DOHH2 (cell line): Measurements from ENCODE around the gene INTU.

Source experiments
- H3F3A ChIP-seq: fragments of 200-600 bp; sonication (generic), shearing (Covaris generic); 2 replicates; pipeline ENCODE4 v1.6.0; 2016; ENCODE audit warnings: antibody characterized with exemption, mild to moderate bottlenecking; ENCODE audit not compliant: control insufficient read depth, insufficient read depth
- H3K27ac ChIP-seq: fragments of 200-600 bp; sonication (generic); 2 replicates; pipeline ENCODE4 v1.5.1; 2014; ENCODE audit warnings: low read depth, mild to moderate bottlenecking, low read length, moderate library complexity
- H3K27me3 ChIP-seq: fragments of 200-600 bp; sonication (generic); 2 replicates; pipeline ENCODE4 v1.6.1; 2014; ENCODE audit warnings: mild to moderate bottlenecking, low read length, mixed read lengths; ENCODE audit not compliant: control insufficient read depth
- H3K36me3 ChIP-seq: fragments of 200-600 bp; sonication (generic); 2 replicates; pipeline ENCODE4 v1.6.1; 2014; ENCODE audit warnings: mild to moderate bottlenecking, low read length, moderate library complexity, mixed read lengths; ENCODE audit not compliant: control insufficient read depth
- H3K4me1 ChIP-seq: fragments of 200-600 bp; sonication (generic); 2 replicates; pipeline ENCODE4 v1.6.1; 2014; ENCODE audit warnings: mild to moderate bottlenecking, low read length, mixed read lengths; ENCODE audit not compliant: control insufficient read depth
- H3K4me2 ChIP-seq: fragments of 200-600 bp; sonication (generic); 2 replicates; pipeline ENCODE4 v1.6.0; 2014; ENCODE audit warnings: mild to moderate bottlenecking, low read length, moderate library complexity
- H3K4me3 ChIP-seq: fragments of 200-600 bp; sonication (generic); 2 replicates; pipeline ENCODE4 v1.5.1; 2014; ENCODE audit warnings: mild to moderate bottlenecking, low read length, mixed read lengths
- H3K79me2 ChIP-seq: fragments of 200-600 bp; sonication (generic); 2 replicates; pipeline ENCODE4 v1.6.1; 2014; ENCODE audit warnings: mild to moderate bottlenecking, low read length, mixed read lengths; ENCODE audit not compliant: control insufficient read depth
- H3K9me2 ChIP-seq: fragments of 200-600 bp; sonication (generic); replicated peaks from 2 replicates; pipeline ENCODE4 v1.6.1; 2014; ENCODE audit warnings: mild to moderate bottlenecking, low read length, mixed read lengths; ENCODE audit not compliant: control insufficient read depth
- H3K9me3 ChIP-seq: fragments of 200-600 bp; sonication (generic); 2 replicates; pipeline ENCODE4 v1.6.1; 2014; ENCODE audit warnings: antibody characterized with exemption, low read length, mixed read lengths; ENCODE audit not compliant: control insufficient read depth, insufficient read depth
- H4K20me1 ChIP-seq: fragments of 200-600 bp; sonication (generic); 2 replicates; pipeline ENCODE4 v1.6.0; 2014; ENCODE audit warnings: low read depth, mild to moderate bottlenecking, antibody characterized with exemption, low read length, moderate library complexity; ENCODE audit not compliant: control insufficient read depth, insufficient read depth
- CTCF ChIP-seq: fragments of 200-600 bp; sonication (generic); IDR thresholded peaks from one replicate; pipeline ENCODE4 v1.5.1; 2014; ENCODE audit warnings: antibody characterized with exemption, mild to moderate bottlenecking, low read depth, low read length; ENCODE audit not compliant: poor library complexity, severe bottlenecking
- EZH2phosphoT487 ChIP-seq: fragments of 200-600 bp; sonication (generic); IDR thresholded peaks from 2 replicates; pipeline ENCODE4 v1.6.1; 2017; ENCODE audit warnings: borderline replicate concordance, mild to moderate bottlenecking, antibody characterized with exemption, low read length, moderate library complexity, mixed read lengths

The INTU gene

DNA sequence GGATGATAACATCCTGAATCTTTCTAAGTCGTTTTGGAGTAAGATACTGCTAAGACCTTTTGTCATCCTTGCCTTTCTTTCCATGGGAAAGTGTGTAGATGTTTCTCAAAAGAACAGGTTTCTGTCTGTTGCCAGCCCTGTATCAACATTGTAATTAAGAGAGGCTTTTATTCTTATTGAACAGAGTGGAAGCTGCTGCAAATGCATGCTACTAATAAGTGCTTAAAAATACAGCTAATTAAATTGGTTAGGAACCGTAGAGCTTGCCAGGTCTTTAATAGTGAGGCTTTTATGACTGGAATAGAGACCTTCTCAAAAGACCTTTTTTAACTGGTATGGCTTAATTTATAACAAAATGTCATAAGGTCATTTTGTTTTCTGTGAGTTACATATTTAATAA lies 34.4 kb downstream of the INTU start:
- Histone ChIP-seq H3K27ac (no peak overlapping the region), H3K9me2 (no peaks in the 10 kb centered on the region), H3K4me3 (no peak overlapping the region), H3K79me2 (no peaks in the 10 kb centered on the region), H3K4me2 (no peak overlapping the region), H3K9me3 (no peaks in the 10 kb centered on the region), H4K20me1 (no peaks in the 10 kb centered on the region), H3K4me1 (no peaks in the 10 kb centered on the region), H3K36me3 (no peaks in the 10 kb centered on the region), H3K27me3 (peaks cover 9% of the 10 kb centered on the region; the same call in 1 of the 2 replicates), H3F3A (no peaks in the 10 kb centered on the region)
- no peak for TF ChIP-seq CTCF
- no peak for TF ChIP-seq EZH2phosphoT487

GRCh38 chr4:127667772-127668171 lies 35.0 kb downstream of the INTU start:
- Histone ChIP-seq H3K4me3 (no peak overlapping the region), H4K20me1 (no peaks in the 10 kb centered on the region), H3K4me1 (no peaks in the 10 kb centered on the region), H3K36me3 (no peaks in the 10 kb centered on the region), H3K9me3 (no peaks in the 10 kb centered on the region), H3K79me2 (no peaks in the 10 kb centered on the region), H3F3A (no peaks in the 10 kb centered on the region), H3K9me2 (no peaks in the 10 kb centered on the region), H3K4me2 (no peak overlapping the region), H3K27me3 (peaks cover 9% of the 10 kb centered on the region; the same call in 1 of the 2 replicates), H3K27ac (no peak overlapping the region)
- no peak for TF ChIP-seq CTCF
- no peak for TF ChIP-seq EZH2phosphoT487

- Histone ChIP-seq H3K27ac (no peak overlapping the region), H3K9me3 (no peaks in the 10 kb centered on the region), H3K4me1 (no peaks in the 10 kb centered on the region), H3K4me2 (no peak overlapping the region), H3K27me3 (peaks cover 9% of the 10 kb centered on the region; the same call in 1 of the 2 replicates), H4K20me1 (no peaks in the 10 kb centered on the region), H3K9me2 (no peaks in the 10 kb centered on the region), H3F3A (no peaks in the 10 kb centered on the region), H3K79me2 (no peaks in the 10 kb centered on the region), H3K36me3 (no peaks in the 10 kb centered on the region), H3K4me3 (no peak overlapping the region)
- TF ChIP-seq EZH2phosphoT487 (no peak), CTCF (no peak)
These were observed 36.0 kb downstream of the INTU start for GRCh38 chr4:127668770-127669169.
